Measurements from ENCODE around the gene HNRNPM.

Gene HNRNPM

DNA sequence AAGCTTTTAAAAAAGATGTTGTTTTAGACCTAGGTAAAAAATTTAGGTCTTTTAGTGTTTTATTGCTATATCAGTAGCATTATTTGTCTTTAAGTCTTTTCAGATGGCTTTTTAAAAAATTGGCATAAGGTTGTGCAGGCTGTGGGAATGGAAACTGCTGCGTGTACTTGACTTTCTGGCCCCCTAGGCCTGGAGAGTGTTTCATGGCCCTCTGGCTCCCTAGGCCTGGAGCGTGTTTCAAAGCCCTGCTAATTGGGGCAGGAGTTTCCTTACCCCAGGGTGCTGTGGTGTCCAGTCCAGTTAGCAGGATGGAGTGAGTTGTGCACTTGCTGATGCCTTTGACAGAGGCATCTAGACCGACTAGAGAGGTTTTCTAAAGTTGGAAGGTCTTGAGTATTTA lies 33.8 kb downstream of the HNRNPM start:
- TF ChIP-seq CTCF (conservative IDR thresholded peaks at IDR 0.05; ENCODE audit: low read depth, low read length): no peak
- DNase-seq (ENCODE audit: low read depth): no peak

GRCh38 chr19:8481201-8481600 lies 36.4 kb downstream of the HNRNPM start:
- H3K4me3 ChIP-seq (ENCODE audit: low read length): no peak overlapping the region
- no peak for TF ChIP-seq CTCF (conservative IDR thresholded peaks at IDR 0.05; ENCODE audit: low read depth, low read length)
- no peak for DNase-seq (ENCODE audit: low read depth)

More for the DNA sequence above, 33.8 kb downstream of the HNRNPM start:
- H3K4me3 ChIP-seq (ENCODE audit: low read length): no peak overlapping the region

- H3K4me3 ChIP-seq (ENCODE audit: low read length): no peak overlapping the region
- TF ChIP-seq CTCF (conservative IDR thresholded peaks at IDR 0.05; ENCODE audit: low read depth, low read length): no peak
- no peak for DNase-seq (ENCODE audit: low read depth)
Measured at GRCh38 chr19:8481616-8482015, 36.8 kb downstream of the HNRNPM start.

- no peak overlapping the region for H3K4me3 ChIP-seq (ENCODE audit: low read length)
- no peak for DNase-seq (ENCODE audit: low read depth)
- TF ChIP-seq CTCF (conservative IDR thresholded peaks at IDR 0.05; ENCODE audit: low read depth, low read length): no peak
Measured at GRCh38 chr19:8482696-8483095, 37.9 kb downstream of the HNRNPM start.

GRCh38 chr19:8483165-8483564 lies 38.4 kb downstream of the HNRNPM start:
- no peak overlapping the region for H3K4me3 ChIP-seq (ENCODE audit: low read length)
- DNase-seq (ENCODE audit: low read depth): no peak
- TF ChIP-seq CTCF (conservative IDR thresholded peaks at IDR 0.05; ENCODE audit: low read depth, low read length): no peak

- DNase-seq (ENCODE audit: low read depth): peak; percentile 46
- TF ChIP-seq CTCF (conservative IDR thresholded peaks at IDR 0.05; ENCODE audit: low read depth, low read length): no peak
- no peak overlapping the region for H3K4me3 ChIP-seq (ENCODE audit: low read length)
Measured at GRCh38 chr19:8484331-8484894, 39.6 kb downstream of the HNRNPM start.

DNA sequence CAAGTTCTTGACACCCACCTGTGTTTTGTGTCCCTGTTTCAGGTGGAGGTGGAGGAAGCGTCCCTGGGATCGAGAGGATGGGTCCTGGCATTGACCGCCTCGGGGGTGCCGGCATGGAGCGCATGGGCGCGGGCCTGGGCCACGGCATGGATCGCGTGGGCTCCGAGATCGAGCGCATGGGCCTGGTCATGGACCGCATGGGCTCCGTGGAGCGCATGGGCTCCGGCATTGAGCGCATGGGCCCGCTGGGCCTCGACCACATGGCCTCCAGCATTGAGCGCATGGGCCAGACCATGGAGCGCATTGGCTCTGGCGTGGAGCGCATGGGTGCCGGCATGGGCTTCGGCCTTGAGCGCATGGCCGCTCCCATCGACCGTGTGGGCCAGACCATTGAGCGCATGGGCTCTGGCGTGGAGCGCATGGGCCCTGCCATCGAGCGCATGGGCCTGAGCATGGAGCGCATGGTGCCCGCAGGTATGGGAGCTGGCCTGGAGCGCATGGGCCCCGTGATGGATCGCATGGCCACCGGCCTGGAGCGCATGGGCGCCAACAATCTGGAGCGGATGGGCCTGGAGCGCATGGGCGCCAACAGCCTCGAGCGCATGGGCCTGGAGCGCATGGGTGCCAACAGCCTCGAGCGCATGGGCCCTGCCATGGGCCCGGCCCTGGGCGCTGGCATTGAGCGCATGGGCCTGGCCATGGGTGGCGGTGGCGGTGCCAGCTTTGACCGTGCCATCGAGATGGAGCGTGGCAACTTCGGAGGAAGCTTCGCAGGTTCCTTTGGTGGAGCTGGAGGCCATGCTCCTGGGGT lies 41.0 kb downstream of the HNRNPM start:
- DNase-seq (ENCODE audit: low read depth): no peak
- no peak overlapping the region for H3K4me3 ChIP-seq (ENCODE audit: low read length)
- TF ChIP-seq CTCF (conservative IDR thresholded peaks at IDR 0.05; ENCODE audit: low read depth, low read length): no peak

Measured in retinal pigment epithelial cell (primary cell).